Mesendoderm (in vitro differentiated cells): Measurements from ENCODE around the gene ZNF831.

Experiments
- DNase-seq: peaks from one replicate; pipeline ENCODE4 v3.0.0; 2013
- H2AK5ac ChIP-seq: 2 replicates; pipeline ENCODE4 v1.6.1; 2013; ENCODE audit warnings: low read length, inconsistent platforms
- H2BK120ac ChIP-seq: 2 replicates; pipeline ENCODE4 v1.6.1; 2013; ENCODE audit warnings: low read depth, mild to moderate bottlenecking, low read length, moderate library complexity, mixed read lengths
- H2BK15ac ChIP-seq: replicated peaks from 2 replicates; pipeline ENCODE4 v1.6.1; 2013; ENCODE audit warnings: low read depth, mild to moderate bottlenecking, moderate library complexity
- H2BK5ac ChIP-seq: 2 replicates; pipeline ENCODE4 v1.6.1; 2013; ENCODE audit warnings: low read length, inconsistent platforms
- H3K18ac ChIP-seq: 2 replicates; pipeline ENCODE4 v1.6.1; 2013; ENCODE audit warnings: mild to moderate bottlenecking, low read length, mixed read lengths
- H3K23ac ChIP-seq: one replicate; pipeline ENCODE4 v1.6.1; 2013; ENCODE audit warnings: low read length
- H3K27ac ChIP-seq: 2 replicates; pipeline ENCODE4 v1.5.1; 2013; ENCODE audit warnings: low read depth, mild to moderate bottlenecking, inconsistent platforms, low read length, moderate library complexity
- H3K27me3 ChIP-seq: 2 replicates; pipeline ENCODE4 v1.6.1; 2013; ENCODE audit warnings: low read length, control low read depth, mild to moderate bottlenecking, inconsistent platforms; ENCODE audit not compliant: insufficient read depth, poor library complexity
- H3K36me3 ChIP-seq: 2 replicates; pipeline ENCODE4 v1.6.1; 2013; ENCODE audit warnings: low read length, inconsistent platforms; ENCODE audit not compliant: control insufficient read depth, insufficient read depth
- H3K4ac ChIP-seq: one replicate; pipeline ENCODE4 v1.6.1; 2013; ENCODE audit warnings: low read depth, mild to moderate bottlenecking, low read length, moderate library complexity
- H3K4me1 ChIP-seq: 2 replicates; pipeline ENCODE4 v1.6.1; 2013; ENCODE audit warnings: low read depth, low read length, inconsistent platforms; ENCODE audit not compliant: control insufficient read depth
- H3K4me2 ChIP-seq: 2 replicates; pipeline ENCODE4 v1.6.1; 2013; ENCODE audit warnings: low read length
- H3K4me3 ChIP-seq: 2 replicates; pipeline ENCODE4 v1.5.1; 2013; ENCODE audit warnings: mild to moderate bottlenecking, low read length
- H3K56ac ChIP-seq: one replicate; pipeline ENCODE4 v1.6.1; 2013; ENCODE audit warnings: low read length
- H3K79me1 ChIP-seq: 2 replicates; pipeline ENCODE4 v1.6.1; 2013; ENCODE audit warnings: low read length, inconsistent platforms
- H3K79me2 ChIP-seq: 2 replicates; pipeline ENCODE4 v1.6.1; 2013; ENCODE audit warnings: mild to moderate bottlenecking, low read length; ENCODE audit not compliant: control insufficient read depth, insufficient read depth
- H3K9ac ChIP-seq: 2 replicates; pipeline ENCODE4 v1.6.1; 2013; ENCODE audit warnings: low read length, inconsistent platforms
- H4K5ac ChIP-seq: one replicate; pipeline ENCODE4 v1.6.1; 2013; ENCODE audit warnings: low read length
- H4K8ac ChIP-seq: one replicate; pipeline ENCODE4 v1.6.1; 2013; ENCODE audit warnings: low read depth, mild to moderate bottlenecking, control low read depth, low read length, moderate library complexity
- WGBS: extraction: QIAGEN DNeasy Blood & Tissue Kit; methylation state at CpG from one replicate; pipeline ENCODE4 v1.1.7; 2013; ENCODE audit warnings: low lambda C conversion rate, missing lambda C conversion rate; ENCODE audit not compliant: insufficient coverage; ENCODE audit errors: extremely low coverage; 5-methylcytosine and 5-hydroxymethylcytosine counted together

ZNF831 gene

DNA sequence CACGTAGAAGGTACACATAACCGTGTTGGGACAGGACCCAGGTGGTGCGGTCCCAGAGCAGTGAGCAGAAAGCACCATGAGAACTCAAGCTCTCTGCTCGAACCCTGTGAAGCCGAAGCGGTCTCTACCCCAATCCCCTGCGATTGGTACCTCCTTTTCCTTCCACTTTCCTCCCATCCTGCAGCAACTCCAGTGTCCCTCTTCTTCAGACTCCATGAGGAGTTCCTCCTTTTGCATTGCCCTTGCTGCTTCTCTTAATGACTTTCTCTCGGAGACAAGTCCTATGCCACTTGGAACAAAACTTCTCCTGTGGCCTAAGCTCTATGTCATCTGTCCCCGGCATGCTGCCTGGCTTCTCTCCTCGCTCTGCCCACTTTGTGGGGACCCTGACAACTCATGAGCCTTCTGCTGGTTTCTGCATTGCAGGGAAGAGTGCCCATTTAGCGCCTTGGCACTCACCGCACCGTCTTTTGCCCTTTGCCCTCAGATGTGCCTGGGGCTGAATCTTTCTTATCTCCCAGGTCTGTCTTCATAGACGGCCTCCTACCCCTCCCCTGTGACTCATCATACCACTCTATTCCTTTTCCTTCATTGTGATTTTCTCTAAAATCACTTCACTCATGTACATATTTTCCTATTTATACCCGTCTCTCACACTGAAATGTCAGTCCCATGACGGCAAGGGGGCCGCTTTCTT is 9.2 kb upstream of the ZNF831 start:
- Histone ChIP-seq H3K9ac (no peak overlapping the region), H4K5ac (no peak overlapping the region), H3K36me3 (no peaks in the 10 kb centered on the region), H4K8ac (no peak overlapping the region), H3K4ac (no peak overlapping the region), H3K79me1 (no peaks in the 10 kb centered on the region), H3K4me1 (no peaks in the 10 kb centered on the region), H3K23ac (no peak overlapping the region), H3K27me3 (no peaks in the 10 kb centered on the region), H3K4me2 (no peak overlapping the region), H3K56ac (no peak overlapping the region), H2BK5ac (no peak overlapping the region), H3K79me2 (no peaks in the 10 kb centered on the region), H3K18ac (no peak overlapping the region), H3K27ac (no peak overlapping the region), H2BK15ac (no peak overlapping the region), H2BK120ac (no peak overlapping the region), H2AK5ac (no peak overlapping the region), H3K4me3 (no peak overlapping the region)
- WGBS, result no CpG with 5 or more reads among the region's 17 CpGs
- DNase-seq, result no peak

DNA sequence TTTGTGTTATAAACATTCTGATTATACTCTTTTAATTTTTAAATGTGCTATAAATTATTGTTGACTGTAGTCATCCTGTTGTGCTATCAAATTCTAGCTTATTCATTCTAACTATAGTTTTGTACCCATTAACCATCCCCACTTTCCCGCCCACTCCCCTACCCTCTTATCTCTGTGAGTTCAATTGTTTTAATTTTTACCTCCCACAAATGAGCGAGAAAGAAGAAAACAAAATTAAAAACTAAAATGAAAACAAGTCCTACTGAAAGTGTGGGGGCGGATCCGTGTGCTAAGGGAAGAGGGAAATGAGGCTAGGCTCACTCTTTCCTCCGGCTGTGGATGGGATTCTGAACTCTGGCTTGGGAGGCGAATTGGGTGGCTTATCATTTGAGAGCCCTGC is 6.6 kb upstream of the ZNF831 start:
- no peaks in the 10 kb centered on the region for H3K79me2 ChIP-seq
- no peak for DNase-seq
- H3K18ac ChIP-seq, result no peak overlapping the region
- H3K36me3 ChIP-seq, result no peaks in the 10 kb centered on the region
- H2AK5ac ChIP-seq, result no peak overlapping the region
- no peak overlapping the region for H3K23ac ChIP-seq
- no peak overlapping the region for H2BK15ac ChIP-seq
- H2BK120ac ChIP-seq, result no peak overlapping the region
- no peaks in the 10 kb centered on the region for H3K27me3 ChIP-seq
- no peaks in the 10 kb centered on the region for H3K79me1 ChIP-seq
- no peak overlapping the region for H3K56ac ChIP-seq
- H4K5ac ChIP-seq, result no peak overlapping the region
- H3K4me2 ChIP-seq, result no peak overlapping the region
- no peak overlapping the region for H4K8ac ChIP-seq
- H3K4ac ChIP-seq, result no peak overlapping the region
- H3K4me3 ChIP-seq, result no peak overlapping the region
- no peak overlapping the region for H2BK5ac ChIP-seq
- no peak overlapping the region for H3K9ac ChIP-seq
- H3K27ac ChIP-seq, result no peak overlapping the region
- no peaks in the 10 kb centered on the region for H3K4me1 ChIP-seq
- WGBS, result 100% methylated on average over 1 of the region's 6 CpGs

DNA sequence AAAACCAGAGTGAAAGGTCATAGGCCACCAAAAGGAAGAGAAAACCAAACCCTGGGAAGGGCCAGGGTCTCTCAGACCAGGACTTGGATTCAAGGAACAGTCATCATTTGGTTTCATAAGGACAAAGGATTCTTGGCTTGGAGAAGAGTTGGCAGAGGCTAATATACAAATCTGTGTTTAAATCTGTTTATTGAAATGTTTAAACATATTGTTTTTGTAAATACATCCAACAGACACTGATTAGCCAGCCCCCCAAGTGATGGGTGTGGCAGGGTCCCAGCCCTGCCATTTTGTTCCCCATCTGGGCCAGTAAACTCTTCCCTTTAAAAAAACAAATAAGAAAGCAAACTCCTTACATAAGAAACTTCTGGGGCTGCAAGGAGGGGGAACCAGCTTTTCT is 6.1 kb upstream of the ZNF831 start:
- Histone ChIP-seq H3K18ac (no peak overlapping the region), H3K27me3 (no peaks in the 10 kb centered on the region), H3K9ac (no peak overlapping the region), H2AK5ac (no peak overlapping the region), H3K79me1 (no peaks in the 10 kb centered on the region), H3K36me3 (no peaks in the 10 kb centered on the region), H3K79me2 (no peaks in the 10 kb centered on the region), H3K27ac (no peak overlapping the region), H2BK5ac (no peak overlapping the region), H4K8ac (no peak overlapping the region), H3K4me3 (no peak overlapping the region), H3K4ac (no peak overlapping the region), H3K56ac (no peak overlapping the region), H2BK15ac (no peak overlapping the region), H2BK120ac (no peak overlapping the region), H3K4me1 (no peaks in the 10 kb centered on the region), H4K5ac (no peak overlapping the region), H3K23ac (no peak overlapping the region), H3K4me2 (no peak overlapping the region)
- no peak for DNase-seq

- Histone ChIP-seq H3K27me3 (no peaks in the 10 kb centered on the region), H3K56ac (no peak overlapping the region), H3K36me3 (no peaks in the 10 kb centered on the region), H3K4ac (no peak overlapping the region), H3K79me2 (no peaks in the 10 kb centered on the region), H2BK120ac (no peak overlapping the region), H3K4me2 (no peak overlapping the region), H3K27ac (no peak overlapping the region), H3K4me3 (no peak overlapping the region), H3K4me1 (no peaks in the 10 kb centered on the region), H3K9ac (no peak overlapping the region), H2BK5ac (no peak overlapping the region), H3K79me1 (no peaks in the 10 kb centered on the region), H4K8ac (no peak overlapping the region), H3K23ac (no peak overlapping the region), H4K5ac (no peak overlapping the region), H3K18ac (no peak overlapping the region), H2BK15ac (no peak overlapping the region), H2AK5ac (no peak overlapping the region)
- DNase-seq, result no peak
- WGBS, result no CpG with 5 or more reads among the region's 12 CpGs
Measured at GRCh38 chr20:59157961-59158541, 5.6 kb upstream of the ZNF831 start.

DNA sequence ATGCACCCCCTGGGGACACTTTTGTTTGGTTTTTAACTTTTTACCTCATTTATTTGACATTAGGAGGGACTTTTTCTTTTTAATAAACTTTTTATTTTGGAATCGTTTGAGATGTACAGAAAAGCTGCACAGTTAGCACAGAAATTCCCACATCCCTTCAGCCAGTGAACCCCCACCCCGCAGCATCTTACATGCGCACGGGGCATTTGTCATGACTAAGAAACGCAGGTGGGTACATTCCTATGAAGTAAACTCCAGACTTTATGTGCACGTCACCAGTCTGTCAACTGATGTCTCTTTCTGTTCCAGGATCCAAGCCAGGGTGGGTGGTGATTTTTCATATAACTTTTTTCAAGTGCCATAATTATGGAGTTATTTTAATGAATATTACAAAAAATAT is 4.9 kb upstream of the ZNF831 start:
- no CpG with 5 or more reads among the region's 6 CpGs for WGBS
- no peaks in the 10 kb centered on the region for H3K79me2 ChIP-seq
- no peaks in the 10 kb centered on the region for H3K4me1 ChIP-seq
- H3K27me3 ChIP-seq, result no peaks in the 10 kb centered on the region
- H2AK5ac ChIP-seq, result no peak overlapping the region
- no peak overlapping the region for H2BK120ac ChIP-seq
- H3K4ac ChIP-seq, result no peak overlapping the region
- H4K5ac ChIP-seq, result no peak overlapping the region
- H3K27ac ChIP-seq, result no peak overlapping the region
- no peak overlapping the region for H3K4me2 ChIP-seq
- no peak overlapping the region for H2BK5ac ChIP-seq
- no peak overlapping the region for H4K8ac ChIP-seq
- DNase-seq, result no peak
- H3K18ac ChIP-seq, result no peak overlapping the region
- H2BK15ac ChIP-seq, result no peak overlapping the region
- H3K79me1 ChIP-seq, result no peaks in the 10 kb centered on the region
- no peak overlapping the region for H3K4me3 ChIP-seq
- H3K56ac ChIP-seq, result no peak overlapping the region
- H3K23ac ChIP-seq, result no peak overlapping the region
- H3K36me3 ChIP-seq, result no peaks in the 10 kb centered on the region
- H3K9ac ChIP-seq, result no peak overlapping the region

DNA sequence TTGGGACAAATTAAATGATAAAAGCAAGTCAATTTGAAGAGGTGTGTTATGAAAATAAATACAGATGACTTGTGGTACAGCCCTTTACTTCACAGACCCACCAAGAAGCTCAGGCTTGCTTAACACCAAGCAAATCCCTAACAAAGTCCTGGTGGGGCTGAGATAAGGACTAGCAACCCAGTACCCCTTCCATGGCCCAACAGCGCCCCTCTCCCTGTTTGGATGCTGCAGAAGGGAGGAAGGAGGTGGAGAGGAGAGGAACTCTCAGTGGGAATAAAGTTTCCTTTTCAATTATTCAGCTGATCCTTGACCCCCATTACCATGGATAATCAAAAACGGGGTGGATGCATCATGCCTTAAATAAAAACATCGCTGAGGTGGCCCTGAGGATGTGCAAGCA is 4.5 kb upstream of the ZNF831 start:
- Histone ChIP-seq H3K18ac (no peak overlapping the region), H2AK5ac (no peak overlapping the region), H3K27ac (no peak overlapping the region), H4K8ac (no peak overlapping the region), H3K4me2 (no peak overlapping the region), H3K9ac (no peak overlapping the region), H2BK120ac (no peak overlapping the region), H3K27me3 (no peaks in the 10 kb centered on the region), H4K5ac (no peak overlapping the region), H3K56ac (no peak overlapping the region), H3K4me1 (no peaks in the 10 kb centered on the region), H2BK5ac (no peak overlapping the region), H3K23ac (no peak overlapping the region), H3K36me3 (no peaks in the 10 kb centered on the region), H2BK15ac (no peak overlapping the region), H3K4me3 (no peak overlapping the region), H3K79me1 (no peaks in the 10 kb centered on the region), H3K79me2 (no peaks in the 10 kb centered on the region), H3K4ac (no peak overlapping the region)
- WGBS, result no CpG with 5 or more reads among the region's 3 CpGs
- DNase-seq, result peak; percentile 59
